ENCODE results near the gene RAB40C. TPM values are rescaled to one million over a fixed set of nuclear protein-coding genes. Genes with fewer than 3 reads are reported as not detected.

RAB40C gene
- total and polyA plus RNA-seq, 10 of the 15 experiments (the other 5 are each of a cell fraction or from before 2014, with no cell fraction given): 0.06 to 12.8 (median 4.6) TPM

DNA sequence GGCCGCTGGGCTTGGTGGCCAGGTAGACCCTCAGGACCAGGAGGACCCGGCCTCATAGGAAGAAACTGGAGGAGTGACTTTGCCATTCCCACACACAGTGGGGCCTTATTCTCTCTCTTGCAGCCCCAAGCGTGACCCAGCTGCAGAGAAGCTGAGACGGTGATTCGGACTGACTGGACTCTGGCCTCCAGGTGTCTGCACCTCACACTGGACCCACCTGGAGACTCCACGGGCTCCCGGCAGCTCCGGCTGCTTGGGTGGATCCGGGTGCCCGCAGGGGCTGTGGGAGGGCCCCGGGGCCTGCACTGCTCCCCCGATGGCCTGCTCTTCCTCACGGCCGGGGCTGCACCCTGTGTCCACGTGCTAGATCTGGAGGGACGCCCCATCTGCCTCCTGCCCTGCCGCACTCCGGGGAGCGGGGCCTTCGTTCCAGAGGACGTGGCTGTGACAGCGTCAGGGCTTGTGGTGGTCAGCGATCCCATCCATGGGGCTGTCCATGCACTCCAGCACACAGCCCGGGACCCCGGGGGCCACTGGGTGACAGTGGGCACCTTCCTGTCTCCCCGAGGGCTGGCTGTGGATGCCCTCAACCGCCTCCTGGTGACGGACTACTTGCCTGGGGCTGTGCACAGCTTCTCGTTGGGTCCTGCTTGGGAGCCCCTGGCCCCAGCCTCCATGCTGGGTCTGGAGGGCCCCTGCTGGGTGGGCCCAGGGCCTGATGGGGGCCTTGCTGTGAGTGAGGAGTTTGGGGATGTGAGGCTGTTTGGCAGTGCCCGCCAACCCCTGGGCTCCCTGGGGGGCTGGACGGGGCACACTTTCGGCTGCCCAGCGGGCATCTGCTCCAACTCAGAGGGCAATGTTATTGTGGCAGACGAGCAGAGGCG lies 22.3 kb upstream of the RAB40C start (continued):
- no peak for TF ChIP-seq RB1 (IDR thresholded peaks at IDR 0.05; ENCODE audit: borderline replicate concordance)
- TF ChIP-seq RBBP5 (conservative IDR thresholded peaks at IDR 0.05): no peak
- no peak for TF ChIP-seq CBX3 (IDR thresholded peaks at IDR 0.05; ENCODE audit: borderline replicate concordance, low read depth)
- no peak for TF ChIP-seq BMI1 (IDR thresholded peaks at IDR 0.05; ENCODE audit: borderline replicate concordance)
- TF ChIP-seq ZNF207 (IDR thresholded peaks at IDR 0.05; ENCODE audit: borderline replicate concordance): no peak
- no peak for TF ChIP-seq HCFC1 (IDR thresholded peaks at IDR 0.05; ENCODE audit: low read length)
- TF ChIP-seq, protein P1, sequence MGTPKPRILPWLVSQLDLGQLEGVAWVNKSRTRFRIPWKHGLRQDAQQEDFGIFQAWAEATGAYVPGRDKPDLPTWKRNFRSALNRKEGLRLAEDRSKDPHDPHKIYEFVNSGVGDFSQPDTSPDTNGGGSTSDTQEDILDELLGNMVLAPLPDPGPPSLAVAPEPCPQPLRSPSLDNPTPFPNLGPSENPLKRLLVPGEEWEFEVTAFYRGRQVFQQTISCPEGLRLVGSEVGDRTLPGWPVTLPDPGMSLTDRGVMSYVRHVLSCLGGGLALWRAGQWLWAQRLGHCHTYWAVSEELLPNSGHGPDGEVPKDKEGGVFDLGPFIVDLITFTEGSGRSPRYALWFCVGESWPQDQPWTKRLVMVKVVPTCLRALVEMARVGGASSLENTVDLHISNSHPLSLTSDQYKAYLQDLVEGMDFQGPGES (IDR thresholded peaks at IDR 0.05): no peak
- no peak for TF ChIP-seq CREB1 (IDR thresholded peaks at IDR 0.05; ENCODE audit: low read depth)

DNA sequence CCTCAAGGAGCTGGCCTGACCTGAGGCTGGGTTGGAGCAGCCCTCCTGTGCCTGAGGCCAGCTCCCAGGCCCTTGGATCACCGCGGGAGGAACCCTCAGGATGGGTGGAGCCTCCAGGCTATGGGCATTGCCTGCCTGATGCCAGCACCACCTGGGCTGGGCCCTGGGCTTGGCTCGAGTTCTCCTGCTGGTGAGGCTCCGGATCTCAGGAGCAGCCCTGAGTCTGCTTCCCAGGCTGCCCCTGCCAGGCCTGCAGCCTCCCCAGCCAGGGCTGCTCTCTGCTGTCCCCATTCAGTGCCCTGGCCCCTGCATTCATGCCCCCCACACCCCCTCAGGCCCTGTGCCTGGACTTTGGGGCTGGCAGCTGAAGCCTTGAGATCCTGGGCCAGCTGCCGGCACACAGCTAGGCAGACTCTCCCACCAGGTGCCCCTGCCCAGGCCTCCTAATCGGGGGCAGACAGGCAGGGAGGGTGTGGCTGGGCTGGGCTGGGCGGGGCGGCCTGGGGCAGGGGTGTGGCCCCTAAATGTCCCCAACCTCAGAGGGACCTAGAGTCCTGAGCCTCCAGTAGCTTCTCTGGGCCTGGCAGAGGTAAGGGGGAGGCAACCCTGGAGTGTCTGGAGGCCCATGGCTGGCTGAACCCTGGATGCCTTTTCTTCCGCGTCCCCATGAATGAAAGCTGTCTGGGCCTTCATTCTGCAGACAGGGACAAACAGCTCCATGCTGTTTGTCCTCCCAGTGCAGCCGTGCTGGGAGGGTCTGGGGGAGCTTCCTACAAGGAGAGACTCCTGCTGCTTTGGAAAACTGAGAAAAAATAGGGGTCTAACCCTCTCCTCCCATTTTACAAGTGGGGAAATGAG lies 21.2 kb upstream of the RAB40C start:
- ChIA-PET POLR2A (no interaction called here), CTCF (interaction anchor here (0.6 kb wide), 1 partner anchor 727 kb away, joined by 3 read pairs; no protein-coding TSS in a partner anchor), RAD21 (ENCODE audit: unreplicated experiment) (no interaction called here), SMC1A (ENCODE audit: uncharacterized antibody, unreplicated experiment) (no interaction called here)
- TF ChIP-seq, protein P2, sequence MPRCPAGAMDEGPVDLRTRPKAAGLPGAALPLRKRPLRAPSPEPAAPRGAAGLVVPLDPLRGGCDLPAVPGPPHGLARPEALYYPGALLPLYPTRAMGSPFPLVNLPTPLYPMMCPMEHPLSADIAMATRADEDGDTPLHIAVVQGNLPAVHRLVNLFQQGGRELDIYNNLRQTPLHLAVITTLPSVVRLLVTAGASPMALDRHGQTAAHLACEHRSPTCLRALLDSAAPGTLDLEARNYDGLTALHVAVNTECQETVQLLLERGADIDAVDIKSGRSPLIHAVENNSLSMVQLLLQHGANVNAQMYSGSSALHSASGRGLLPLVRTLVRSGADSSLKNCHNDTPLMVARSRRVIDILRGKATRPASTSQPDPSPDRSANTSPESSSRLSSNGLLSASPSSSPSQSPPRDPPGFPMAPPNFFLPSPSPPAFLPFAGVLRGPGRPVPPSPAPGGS (IDR thresholded peaks at IDR 0.05; ENCODE audit: borderline replicate concordance, insufficient read depth, low read depth, low read length, poor library complexity, severe bottlenecking): no peak
- TF ChIP-seq SIN3A (IDR thresholded peaks at IDR 0.05; ENCODE audit: low read depth, low read length) (no peak), SMAD1 (IDR thresholded peaks at IDR 0.05; ENCODE audit: low read depth, partially characterized antibody) (no peak), WRNIP1 (IDR thresholded peaks at IDR 0.05; ENCODE audit: borderline replicate concordance, low read depth, low read length) (no peak), BACH1 (IDR thresholded peaks at IDR 0.05; ENCODE audit: borderline replicate concordance) (no peak), ETV6 (conservative IDR thresholded peaks at IDR 0.05 in 1 of 2, IDR thresholded peaks at IDR 0.05 in 1 of 2; ENCODE audit: borderline replicate concordance in 1 of 2, low read depth in 1 of 2) (no peak), ASH2L (IDR thresholded peaks at IDR 0.05; ENCODE audit: borderline replicate concordance, low read depth) (no peak), MYB (IDR thresholded peaks at IDR 0.05; ENCODE audit: borderline replicate concordance, low read depth, low read length) (no peak), TCF3 (IDR thresholded peaks at IDR 0.05; ENCODE audit: borderline replicate concordance, insufficient read depth, low read depth, low read length) (no peak), STAT1 (conservative IDR thresholded peaks at IDR 0.05) (no peak), NR2F1 (conservative IDR thresholded peaks at IDR 0.05) (no peak), ZNF207 (IDR thresholded peaks at IDR 0.05; ENCODE audit: borderline replicate concordance) (no peak)
- intact Hi-C loops (cut with micrococcal nuclease; ENCODE audit: unreplicated experiment): loop anchor here (5.0 kb wide), 1 partner anchor 41 kb away; the partner anchor contains the start of gene CAPN15
- FAIRE-seq (no peak), DNase-seq (ENCODE audit: low read depth, low spot score) (no peak), ATAC-seq (no peak)
- Histone ChIP-seq H3K36me3 (ENCODE audit: control insufficient read depth in 2 of 2, insufficient read depth in 2 of 2, low read length in 1 of 2) (no peaks in the 10 kb centered on the region), H3K79me2 (ENCODE audit: control insufficient read depth, insufficient read depth, low read length) (peaks cover 6% of the 10 kb centered on the region), H3K27me3 (replicated peaks in 1 of 2; ENCODE audit: control insufficient read depth in 2 of 2, insufficient read depth in 2 of 2, low read length in 1 of 2) (no peaks in the 10 kb centered on the region), H3K4me1 (ENCODE audit: control insufficient read depth, insufficient read depth, low read length) (peaks cover 19% of the 10 kb centered on the region), H2AFZ (ENCODE audit: control insufficient read depth, low read depth, low read length) (no peak overlapping the region), H3K27ac (ENCODE audit: control insufficient read depth, insufficient read depth) (no peak overlapping the region; the same call in 1 of the 2 replicates), H3K4me3 (peak overlapping the region; percentile 78), H3K9me3 (replicated peaks; ENCODE audit: control insufficient read depth, insufficient read depth, low read length) (no peaks in the 10 kb centered on the region), H3K9ac (ENCODE audit: control insufficient read depth, insufficient read depth, low read length) (peak overlapping the region; percentile 68), H4K20me1 (ENCODE audit: control insufficient read depth, insufficient read depth) (no peaks in the 10 kb centered on the region), H3K4me2 (ENCODE audit: control insufficient read depth, insufficient read depth) (peak overlapping the region; percentile 96)
- WGBS (ENCODE audit: insufficient coverage, insufficient replicate concordance, low lambda C conversion rate, missing lambda C conversion rate): 77% methylated on average over 9 of the region's 11 CpGs
- no TSS peak for BruUV-seq (replicated peaks)
- in situ Hi-C loops (cut with MboI): loop anchor here (5.0 kb wide), 1 partner anchor 36 kb away; no protein-coding TSS in a partner anchor
